Ascending aorta (tissue), 2 donors: ENCODE data around the gene ITPK1. TPM values are rescaled to one million over a fixed set of nuclear protein-coding genes. Genes with fewer than 3 reads are reported as not detected.

ENCODE experiments used
- DNase-seq, 2 donors: peaks; one replicate each; pipeline ENCODE4 v3.0.0-alpha.2; 2019; ENCODE audit warnings: low spot score in 2 of 2
- H3K27ac ChIP-seq, 2 donors: fragments of 200-600 bp; sonication (generic); one replicate each; pipeline ENCODE4 v1.5.1; 2016 to 2017; ENCODE audit warnings: mild to moderate bottlenecking in 1 of 2
- H3K27me3 ChIP-seq: fragments of 200-600 bp; sonication (generic); one replicate; pipeline ENCODE4 v1.5.1; 2017
- H3K36me3 ChIP-seq, 2 donors: fragments of 200-600 bp; sonication (generic); one replicate each; pipeline ENCODE4 v1.5.1; 2016
- H3K4me1 ChIP-seq, 2 donors: fragments of 200-600 bp; sonication (generic); one replicate each; pipeline ENCODE4 v1.5.1; 2016 to 2017; ENCODE audit warnings: mild to moderate bottlenecking in 1 of 2
- H3K4me3 ChIP-seq, 2 donors: fragments of 200-600 bp; sonication (generic); one replicate each; pipeline ENCODE4 v1.5.1; 2016 to 2017; ENCODE audit warnings: mild to moderate bottlenecking in 1 of 2
- H3K9me3 ChIP-seq, 2 donors: fragments of 200-600 bp; sonication (generic); one replicate each; pipeline ENCODE4 v1.5.1; 2016
- intact Hi-C: fragments of 100-400 bp; cut with DNase I; formaldehyde crosslinking; loops from one replicate; pipeline ENCODE4 v1.15.1; 2023
- total RNA-seq: library from RNA; depleted of rRNA; stranded (reverse); fragments of >200 nt; gene quantifications from one replicate; pipeline ENCODE4 v1.1.0, GENCODE V29; 2016
- TF ChIP-seq, protein P1 (sequence below), 3 experiments: fragments of 200-600 bp in 2 of 3; fragments of 450-650 bp in 1 of 3; sonication (generic) in 2 of 3; IDR thresholded peaks; one replicate each; pipeline ENCODE4 v1.5.1; 2016 to 2019; ENCODE audit warnings: antibody characterized with exemption in 3 of 3, mild to moderate bottlenecking in 1 of 3, moderate library complexity in 1 of 3

ITPK1 gene
- total RNA-seq, 1 donor from 2014 or later: 85.3 TPM

DNA sequence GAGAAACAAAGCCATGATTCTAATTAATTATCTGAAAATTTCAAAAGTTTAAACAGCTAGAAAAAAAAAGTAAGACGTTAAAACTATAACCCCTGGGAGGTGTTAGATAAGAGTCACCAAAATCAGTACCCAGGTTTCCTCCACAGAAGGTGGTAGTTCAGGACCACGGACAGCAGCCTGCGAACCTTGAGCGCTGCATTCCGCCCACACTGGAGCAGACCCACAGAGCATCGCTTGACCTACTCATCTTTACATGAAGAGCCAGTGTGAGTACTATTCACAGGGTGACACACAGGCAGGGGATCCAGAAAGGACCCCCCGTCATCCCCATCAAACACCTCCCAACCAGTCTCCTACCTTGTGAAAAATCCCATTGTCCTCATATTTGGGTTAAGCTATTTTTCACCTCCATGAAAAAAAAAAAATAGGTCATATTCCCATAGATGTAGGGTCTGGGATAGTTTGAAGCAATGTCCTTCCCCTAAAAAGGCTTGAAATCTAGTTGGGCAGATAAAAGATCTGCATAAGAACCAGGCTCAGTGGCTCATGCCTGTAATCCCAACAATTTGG, 201.6 kb downstream of the ITPK1 start:
- H3K36me3 ChIP-seq: no peaks in the 10 kb centered on the region
- intact Hi-C loops: no loop called here
- H3K4me3 ChIP-seq: no peak overlapping the region
- H3K27me3 ChIP-seq: no peaks in the 10 kb centered on the region
- no peaks in the 10 kb centered on the region for H3K4me1 ChIP-seq
- no peaks in the 10 kb centered on the region for H3K9me3 ChIP-seq
- no peak for DNase-seq
- H3K27ac ChIP-seq: no peak overlapping the region
- TF ChIP-seq, protein P1, sequence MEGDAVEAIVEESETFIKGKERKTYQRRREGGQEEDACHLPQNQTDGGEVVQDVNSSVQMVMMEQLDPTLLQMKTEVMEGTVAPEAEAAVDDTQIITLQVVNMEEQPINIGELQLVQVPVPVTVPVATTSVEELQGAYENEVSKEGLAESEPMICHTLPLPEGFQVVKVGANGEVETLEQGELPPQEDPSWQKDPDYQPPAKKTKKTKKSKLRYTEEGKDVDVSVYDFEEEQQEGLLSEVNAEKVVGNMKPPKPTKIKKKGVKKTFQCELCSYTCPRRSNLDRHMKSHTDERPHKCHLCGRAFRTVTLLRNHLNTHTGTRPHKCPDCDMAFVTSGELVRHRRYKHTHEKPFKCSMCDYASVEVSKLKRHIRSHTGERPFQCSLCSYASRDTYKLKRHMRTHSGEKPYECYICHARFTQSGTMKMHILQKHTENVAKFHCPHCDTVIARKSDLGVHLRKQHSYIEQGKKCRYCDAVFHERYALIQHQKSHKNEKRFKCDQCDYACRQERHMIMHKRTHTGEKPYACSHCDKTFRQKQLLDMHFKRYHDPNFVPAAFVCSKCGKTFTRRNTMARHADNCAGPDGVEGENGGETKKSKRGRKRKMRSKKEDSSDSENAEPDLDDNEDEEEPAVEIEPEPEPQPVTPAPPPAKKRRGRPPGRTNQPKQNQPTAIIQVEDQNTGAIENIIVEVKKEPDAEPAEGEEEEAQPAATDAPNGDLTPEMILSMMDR (IDR thresholded peaks at IDR 0.05): no peak

DNA sequence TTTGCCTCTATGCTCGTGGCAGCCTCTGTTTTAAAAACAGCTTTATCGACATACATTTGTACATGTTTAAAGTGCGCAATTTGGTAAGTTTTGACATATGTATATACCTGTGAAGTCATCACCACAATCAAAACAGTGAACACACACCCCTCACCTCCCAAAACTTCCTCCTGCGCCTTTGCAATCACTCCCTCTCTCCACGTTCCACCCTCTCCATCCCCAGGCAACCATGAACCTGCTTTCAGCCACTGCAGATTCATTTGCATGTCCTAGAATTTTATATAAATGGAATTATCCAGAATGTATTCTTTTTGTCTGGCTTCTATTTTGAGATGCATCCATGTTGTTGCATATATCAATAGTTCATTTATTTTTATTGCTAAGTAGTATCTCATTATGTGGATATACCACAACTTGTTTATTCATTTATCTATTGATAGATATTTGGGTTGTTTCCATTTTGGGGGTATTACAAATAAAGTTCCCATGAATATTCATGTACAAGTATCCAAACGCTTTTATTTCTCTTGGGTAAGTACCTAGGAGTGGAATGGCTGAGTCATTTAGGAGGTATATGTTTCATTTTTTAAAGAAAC, 208.3 kb downstream of the ITPK1 start:
- TF ChIP-seq, protein P1 (IDR thresholded peaks at IDR 0.05): no peak
- Histone ChIP-seq H3K36me3 (no peaks in the 10 kb centered on the region), H3K27me3 (no peaks in the 10 kb centered on the region), H3K9me3 (no peaks in the 10 kb centered on the region), H3K4me3 (no peak overlapping the region), H3K4me1 (no peaks in the 10 kb centered on the region), H3K27ac (no peak overlapping the region)
- no peak for DNase-seq
- intact Hi-C loops: no loop called here

DNA sequence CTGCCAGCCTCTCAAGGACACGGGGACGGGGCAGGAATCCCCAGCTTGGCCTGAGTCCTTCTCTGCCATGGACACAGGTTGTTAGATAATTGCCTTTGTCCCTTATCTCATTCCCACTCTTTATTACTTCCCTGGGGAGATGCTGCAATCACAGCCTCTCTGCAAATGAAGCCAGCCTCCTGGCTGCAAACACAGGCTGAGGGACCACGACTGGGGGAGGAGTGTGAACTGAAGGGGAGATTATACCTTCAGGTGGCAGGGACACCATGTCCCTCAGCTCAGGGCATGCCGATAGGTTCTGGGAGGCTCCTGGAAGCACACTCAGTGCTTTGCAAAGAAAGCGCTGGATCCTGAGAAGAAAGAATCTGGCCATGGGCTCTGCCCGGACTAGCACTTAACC, 208.9 kb downstream of the ITPK1 start:
- intact Hi-C loops: no loop called here
- no peak overlapping the region for H3K27ac ChIP-seq
- DNase-seq: no peak
- H3K4me3 ChIP-seq: no peak overlapping the region
- TF ChIP-seq, protein P1 (IDR thresholded peaks at IDR 0.05): no peak
- H3K9me3 ChIP-seq: no peaks in the 10 kb centered on the region
- no peaks in the 10 kb centered on the region for H3K36me3 ChIP-seq
- no peaks in the 10 kb centered on the region for H3K27me3 ChIP-seq
- no peaks in the 10 kb centered on the region for H3K4me1 ChIP-seq

DNA sequence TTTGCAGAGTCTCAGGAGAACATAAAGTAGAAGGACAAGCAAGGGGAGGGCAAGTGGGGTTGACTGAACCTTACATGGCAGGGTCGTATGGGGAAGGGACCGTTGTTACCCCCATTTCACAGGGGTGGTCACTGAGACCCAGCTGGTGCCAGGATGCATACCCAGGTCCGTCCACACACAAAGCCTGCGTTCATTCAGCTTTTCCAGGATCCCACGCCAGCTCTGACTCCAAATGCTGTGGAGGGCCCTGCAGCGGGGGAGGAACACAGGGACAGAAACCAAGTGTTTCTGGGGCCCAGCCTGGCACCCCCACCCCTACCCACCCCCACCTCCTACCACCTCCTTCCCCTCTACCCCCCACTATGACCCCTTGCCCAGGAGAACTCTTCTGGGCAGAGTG, 209.3 kb downstream of the ITPK1 start:
- H3K4me3 ChIP-seq: no peak overlapping the region
- H3K27ac ChIP-seq: no peak overlapping the region
- H3K36me3 ChIP-seq: no peaks in the 10 kb centered on the region
- no peaks in the 10 kb centered on the region for H3K4me1 ChIP-seq
- TF ChIP-seq, protein P1 (IDR thresholded peaks at IDR 0.05): no peak
- DNase-seq: no peak
- H3K27me3 ChIP-seq: no peaks in the 10 kb centered on the region
- no peaks in the 10 kb centered on the region for H3K9me3 ChIP-seq
- intact Hi-C loops: no loop called here

DNA sequence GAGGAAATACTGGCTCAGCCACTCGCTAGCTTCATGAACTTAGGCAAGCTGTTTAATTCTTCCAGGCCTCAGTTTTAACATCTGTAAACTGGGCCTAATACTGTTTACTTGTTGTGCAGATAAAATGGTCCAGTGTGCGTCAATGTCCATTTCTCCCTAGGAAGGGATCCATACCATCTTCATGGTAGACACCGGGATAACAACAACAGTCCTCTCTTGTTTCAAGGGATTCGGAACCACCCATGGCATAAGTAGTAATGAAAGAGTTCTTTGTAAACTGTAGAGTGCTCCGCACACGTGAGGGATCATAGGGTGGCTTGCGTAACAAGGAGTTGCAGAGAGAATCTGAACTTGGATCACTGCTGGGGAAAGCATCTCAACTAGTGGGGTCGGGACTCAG, 210.1 kb downstream of the ITPK1 start:
- DNase-seq: no peak
- H3K27me3 ChIP-seq: no peaks in the 10 kb centered on the region
- no peaks in the 10 kb centered on the region for H3K9me3 ChIP-seq
- H3K36me3 ChIP-seq: no peaks in the 10 kb centered on the region
- H3K27ac ChIP-seq: no peak overlapping the region
- H3K4me3 ChIP-seq: no peak overlapping the region
- no peaks in the 10 kb centered on the region for H3K4me1 ChIP-seq
- intact Hi-C loops: no loop called here
- TF ChIP-seq, protein P1 (IDR thresholded peaks at IDR 0.05): no peak
